RWPE1 (cell line): ENCODE results near the gene SPHK2.

ENCODE experiments used
- CTCF ChIA-PET: fragments of 350-600 bp; sonication (Branson Sonifier 250); formaldehyde crosslinking; extraction: SDS; loops from one replicate; lab custom pipeline; 2021; lab: Yijun Ruan, JAX
- POLR2A ChIA-PET: fragments of 400-600 bp; formaldehyde crosslinking; extraction: SDS; loops from one replicate; lab custom pipeline; 2020; ENCODE audit warnings: antibody characterized with exemption; ENCODE audit not compliant: low non-redundant PET; lab: Yijun Ruan, JAX
- DNase-seq: peaks from one replicate; pipeline ENCODE4 v3.0.0; 2012; ENCODE audit warnings: low spot score
- H3K27ac ChIP-seq: fragments of 450-650 bp; 2 replicates; pipeline ENCODE4 v1.5.1; 2017
- CTCF ChIP-seq: fragments of 450-650 bp; conservative IDR thresholded peaks from 2 replicates; pipeline ENCODE4 v1.5.1; 2017; ENCODE audit warnings: low read depth, mild to moderate bottlenecking

Gene SPHK2

GRCh38 chr19:48639483-48640375 is 20.4 kb downstream of the SPHK2 start:
- CTCF ChIA-PET = interaction anchor here (0.6 kb wide), 1 partner anchor 99 kb away, joined by 3 read pairs; no protein-coding TSS in a partner anchor
- no peak for DNase-seq
- peak overlapping the region; percentile 99; the same call in 1 of the 2 replicates for H3K27ac ChIP-seq
- POLR2A ChIA-PET = no interaction called here
- no peak for TF ChIP-seq CTCF

DNA sequence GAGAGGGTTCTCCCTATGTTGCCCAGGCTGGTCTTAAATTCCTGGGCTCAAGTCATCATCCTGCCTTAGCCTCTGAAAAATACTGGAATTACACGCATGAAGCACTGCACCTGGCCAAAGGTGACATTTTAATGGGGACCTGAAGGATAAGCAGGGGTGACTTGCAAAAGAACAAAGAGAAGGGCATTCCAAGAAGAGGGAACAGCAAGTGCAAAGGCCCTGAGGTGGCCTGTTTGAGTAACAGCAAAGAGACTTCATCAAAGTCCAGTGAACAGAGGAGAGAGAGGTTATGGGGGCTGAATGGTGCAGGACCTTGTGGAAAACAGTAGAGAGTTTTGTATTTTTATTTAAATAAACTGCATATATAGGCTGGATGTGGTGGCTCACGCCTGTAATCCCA is 22.5 kb downstream of the SPHK2 start:
- no peak overlapping the region for H3K27ac ChIP-seq
- CTCF ChIA-PET = no interaction called here
- no peak for TF ChIP-seq CTCF
- POLR2A ChIA-PET = no interaction called here
- DNase-seq = no peak

DNA sequence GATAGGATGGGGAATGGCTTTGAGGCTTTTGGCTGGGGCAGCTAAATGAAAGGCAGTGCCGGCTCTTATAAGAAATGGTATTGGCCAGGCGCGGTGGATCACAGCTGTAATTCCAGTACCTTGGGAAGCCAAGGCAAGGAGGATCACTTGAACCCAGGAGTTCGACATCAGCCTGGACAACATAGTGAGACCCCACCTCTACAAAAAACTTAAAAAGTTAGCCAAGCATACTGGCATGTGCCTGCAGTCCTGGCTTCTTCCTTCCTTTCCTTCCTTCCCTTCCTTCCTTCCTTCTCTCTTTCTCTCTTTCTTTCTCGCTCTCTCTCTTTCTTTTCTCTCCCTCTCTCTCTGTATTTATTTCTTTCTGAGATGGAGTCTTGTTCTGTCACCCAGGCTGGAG is 23.6 kb downstream of the SPHK2 start:
- POLR2A ChIA-PET = no interaction called here
- no peak for DNase-seq
- CTCF ChIA-PET = interaction anchor here (0.6 kb wide), 2 partner anchors 133 to 142 kb away, joined by 5 to 6 read pairs; no protein-coding TSS in a partner anchor
- no peak overlapping the region for H3K27ac ChIP-seq
- no peak for TF ChIP-seq CTCF

- no peak for DNase-seq
- peak overlapping the region; percentile 83 for H3K27ac ChIP-seq
- TF ChIP-seq CTCF = no peak
- ChIA-PET CTCF (interaction anchor here (0.7 to 0.9 kb wide), 2 partner anchors 23 to 171 kb away, joined by 4 read pairs; no protein-coding TSS in a partner anchor), POLR2A (no interaction called here)
These were observed 25.0 kb downstream of the SPHK2 start for GRCh38 chr19:48644355-48644754.

DNA sequence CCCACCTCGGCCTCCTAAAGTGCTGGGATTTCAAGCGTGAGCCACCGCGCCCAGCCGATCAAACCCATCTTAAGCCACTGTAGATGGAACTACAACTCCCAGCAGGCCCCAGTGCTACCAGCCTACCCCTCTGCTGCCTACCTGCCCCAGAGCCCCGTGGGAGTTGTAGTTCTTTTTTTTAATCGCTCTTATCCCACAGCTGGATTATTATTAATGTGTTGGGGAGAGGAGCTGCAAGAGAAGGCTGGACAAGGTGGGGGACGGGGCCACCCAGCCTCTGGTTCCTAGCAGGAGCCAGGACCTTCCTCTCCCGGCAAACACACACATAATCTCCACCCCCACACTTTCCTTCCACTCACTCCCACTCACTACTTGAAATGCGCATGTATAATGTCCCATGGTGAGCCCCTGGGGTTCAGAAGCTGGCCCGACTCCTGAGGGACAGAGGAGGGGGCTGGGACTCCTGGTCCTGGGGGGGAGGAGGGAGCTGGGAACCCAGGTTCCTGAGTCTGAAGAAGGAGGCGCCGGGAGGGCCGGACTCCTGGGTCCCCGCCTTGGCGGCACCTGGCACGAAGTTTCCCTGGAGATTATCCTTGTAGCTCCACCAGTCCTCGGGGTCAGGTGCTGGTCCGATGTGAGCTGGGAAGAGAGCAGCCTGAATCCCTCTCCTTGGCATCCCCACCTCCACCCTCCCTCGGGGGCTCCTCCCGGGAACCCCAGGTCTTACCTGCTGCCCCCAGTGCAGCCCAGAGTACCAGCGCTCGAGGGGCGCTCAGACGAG is 25.7 kb downstream of the SPHK2 start:
- no peak for TF ChIP-seq CTCF
- H3K27ac ChIP-seq = peak overlapping the region; percentile 83
- CTCF ChIA-PET = interaction anchor here (0.9 to 1.4 kb wide), 5 partner anchors 30 to 198 kb away, joined by 3 to 8 read pairs (median 6); no protein-coding TSS in a partner anchor
- DNase-seq = peak; percentile 50
- POLR2A ChIA-PET = no interaction called here

- H3K27ac ChIP-seq = peak overlapping the region; percentile 83
- TF ChIP-seq CTCF = no peak
These were observed 26.3 kb downstream of the SPHK2 start for GRCh38 chr19:48645620-48646000.

More at GRCh38 chr19:48645620-48646000, 26.3 kb downstream of the SPHK2 start:
- ChIA-PET CTCF (interaction anchor here (0.6 to 1.4 kb wide), 7 partner anchors 24 to 207 kb away, joined by 3 to 8 read pairs (median 4); no protein-coding TSS in a partner anchor), POLR2A (interaction anchor here (0.7 kb wide), 1 partner anchor 75 kb away, joined by 3 read pairs; no protein-coding TSS in a partner anchor)
- no peak for DNase-seq
